GM12892 (cell line): Measurements from ENCODE around the gene DNMT3L.

Experiments used
- POLR2A ChIP-seq: IDR thresholded peaks from 2 replicates; pipeline ENCODE4 v1.6.1; 2011; ENCODE audit warnings: low read depth, low read length, control low read depth
- POLR2AphosphoS5 ChIP-seq: IDR thresholded peaks from 2 replicates; pipeline ENCODE4 v1.6.1; 2011; ENCODE audit warnings: low read depth, low read length, control low read depth
- TAF1 ChIP-seq: IDR thresholded peaks from 2 replicates; pipeline ENCODE4 v1.6.1; 2011; ENCODE audit warnings: low read depth, mild to moderate bottlenecking, control low read depth, low read length, borderline replicate concordance

DNA sequence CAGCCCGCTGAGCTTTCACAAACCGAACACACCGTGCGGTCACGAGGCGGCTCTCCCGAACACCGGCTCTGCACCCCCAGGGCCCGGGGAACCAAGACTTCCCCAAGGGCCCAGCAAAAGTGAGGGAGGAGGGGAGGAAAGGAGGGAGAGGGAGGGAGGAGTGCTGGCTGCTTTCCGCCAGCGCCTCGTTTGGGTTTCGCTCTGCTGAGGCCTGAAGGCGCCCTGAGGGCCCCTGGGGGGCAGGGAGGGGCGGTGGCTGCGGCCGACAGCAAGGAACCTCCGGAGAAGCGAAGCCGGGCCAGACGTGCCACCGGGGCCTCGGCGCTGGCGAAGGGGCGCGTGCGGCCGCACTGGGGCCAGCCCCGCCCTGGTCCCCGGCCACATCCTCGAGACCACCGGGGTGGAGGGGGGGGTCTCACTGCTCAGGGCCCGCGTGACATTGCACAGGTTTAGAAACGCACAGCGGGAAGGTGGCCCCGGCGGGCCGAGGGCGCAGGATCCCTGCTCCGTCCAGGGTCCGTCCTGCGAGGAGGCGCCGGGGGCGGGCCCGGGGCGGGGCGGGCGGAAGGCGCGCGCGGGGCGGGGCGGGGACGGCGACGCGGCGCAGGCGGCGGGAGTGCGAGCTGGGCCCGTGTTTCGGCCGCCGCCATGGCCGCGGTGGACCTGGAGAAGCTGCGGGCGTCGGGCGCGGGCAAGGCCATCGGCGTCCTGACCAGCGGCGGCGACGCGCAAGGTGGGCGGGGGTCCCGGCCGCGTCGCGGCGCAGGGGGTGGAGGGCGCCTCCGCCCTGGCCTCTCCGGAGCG lies 38.0 kb upstream of the DNMT3L start, which contains the start of gene PFKL:
- TF ChIP-seq TAF1 (peak; percentile 45; the same call in 1 of the 2 replicates), POLR2A (peak; percentile 48; the same call in 1 of the 2 replicates), POLR2AphosphoS5 (no peak)
